NCI-H748 treated with DMSO at 0.1 percent for 48 hours (cell line): ENCODE results near the gene COL8A2.

Source experiments
- DNase-seq: peaks from one replicate; lab custom pipeline; 2025; lab: John Stamatoyannopoulos, UW

The COL8A2 gene

GRCh38 chr1:36053978-36054377, 71.0 kb downstream of the COL8A2 start:
- DNase-seq: no peak

- no peak for DNase-seq
Observed at GRCh38 chr1:36051821-36052220, 73.2 kb downstream of the COL8A2 start.
